HepG2 (cell line): Measurements from ENCODE around the gene PGC. TPM values are rescaled to one million over a fixed set of nuclear protein-coding genes. Genes with fewer than 3 reads are reported as not detected.

Experiments used
- ATAC-seq: fragments of 200-7000 bp; cut with Tn5 transposase; 3 replicates; pipeline ENCODE4 v1.9.1; 2020; ENCODE audit warnings: mild to moderate bottlenecking, moderate library complexity
- BruUV-seq: library from RNA; stranded (reverse); fragments of 400-500 nt; replicated peaks from 2 replicates; lab custom pipeline; 2021; lab: Mats Ljungman, UMichigan
- CTCF ChIA-PET: fragments of 300-600 bp; formaldehyde crosslinking; extraction: SDS; loops from one replicate; lab custom pipeline; 2021; ENCODE audit warnings: low total read pairs, inconsistent platforms, low intra/inter-chr PET ratio; lab: Yijun Ruan, JAX
- POLR2A ChIA-PET: fragments of 350-600 bp; sonication (Branson Sonifier 250); formaldehyde crosslinking; loops from one replicate; lab custom pipeline; 2020; ENCODE audit warnings: antibody characterized with exemption, inconsistent platforms; lab: Yijun Ruan, JAX
- DNase-seq: peaks from one replicate; pipeline ENCODE4 v3.0.0-alpha.2; 2015; ENCODE audit warnings: low spot score
- FAIRE-seq: peaks from 3 replicates; lab custom pipeline; 2011; peaks lifted over from hg19 to GRCh38; lab: Jason Lieb, UNC
- H2AFZ ChIP-seq: one replicate; pipeline ENCODE4 v1.6.1; 2011; ENCODE audit warnings: low read length, inconsistent platforms
- H3K27ac ChIP-seq: fragments of 300-600 bp; 3 replicates; pipeline ENCODE4 v1.8.0; 2011; ENCODE audit warnings: mixed run types, mild to moderate bottlenecking, mixed read lengths, low read length, inconsistent platforms; ENCODE audit not compliant: insufficient read depth; ENCODE audit errors: extremely low read length
- H3K27me3 ChIP-seq, 2 experiments: fragments of 200-600 bp in 1 of 2; 2 replicates in 1 of 2; 3 replicates in 1 of 2; pipeline versions ENCODE4 v1.6.0 to v1.8.0; 2011; ENCODE audit warnings: low read length in 2 of 2, mild to moderate bottlenecking in 2 of 2, moderate library complexity in 2 of 2, inconsistent platforms in 1 of 2; ENCODE audit not compliant: insufficient read depth in 2 of 2, control insufficient read depth in 1 of 2
- H3K36me3 ChIP-seq, 2 experiments: fragments of 200-600 bp in 1 of 2; replicated peaks in 1 of 2; 2 replicates in 1 of 2; 3 replicates in 1 of 2; pipeline versions ENCODE4 v1.5.1 to v1.8.0; 2011; ENCODE audit warnings: low read length in 2 of 2, inconsistent platforms in 1 of 2; ENCODE audit not compliant: insufficient read depth in 2 of 2, control insufficient read depth in 1 of 2
- H3K4me1 ChIP-seq: 2 replicates; pipeline ENCODE4 v1.5.1; 2012; ENCODE audit warnings: low read length, inconsistent platforms; ENCODE audit not compliant: insufficient read depth
- H3K4me2 ChIP-seq: 2 replicates; pipeline ENCODE4 v1.6.0; 2011; ENCODE audit warnings: low read depth, low read length, inconsistent platforms
- H3K4me3 ChIP-seq, 3 experiments: fragments of 200-600 bp in 1 of 3; sonication (generic), shearing (Covaris generic) in 1 of 3; replicated peaks in 1 of 3; 2 replicates each; pipeline ENCODE4 v1.5.1; 2011 to 2016; ENCODE audit warnings: low read length in 3 of 3, inconsistent platforms in 2 of 3, low read depth in 2 of 3, mild to moderate bottlenecking in 2 of 3, control low read depth in 1 of 3, mixed read lengths in 1 of 3; ENCODE audit not compliant: insufficient read depth in 1 of 3
- H3K79me2 ChIP-seq: one replicate; pipeline ENCODE4 v1.6.1; 2011; ENCODE audit warnings: low read length, inconsistent platforms; ENCODE audit not compliant: insufficient read depth
- H3K9ac ChIP-seq: 2 replicates; pipeline ENCODE4 v1.6.0; 2011; ENCODE audit warnings: mild to moderate bottlenecking, low read depth, low read length, inconsistent platforms; ENCODE audit not compliant: insufficient read depth
- H3K9me3 ChIP-seq: 2 replicates; pipeline ENCODE4 v1.5.1; 2012; ENCODE audit warnings: mild to moderate bottlenecking, low read length
- H4K20me1 ChIP-seq: 2 replicates; pipeline ENCODE4 v1.6.0; 2011; ENCODE audit warnings: inconsistent platforms, mild to moderate bottlenecking, low read length, moderate library complexity; ENCODE audit not compliant: insufficient read depth
- BCL3 ChIP-seq: sonication (generic); formaldehyde crosslinking; IDR thresholded peaks from 2 replicates; pipeline ENCODE4 v1.5.1; 2020; ENCODE audit warnings: mild to moderate bottlenecking, missing genetic modification reagents, moderate library complexity
- CBX1 ChIP-seq: IDR thresholded peaks from one replicate; pipeline ENCODE4 v1.6.1; 2016; ENCODE audit warnings: antibody characterized with exemption, low read depth
- FOXO1 ChIP-seq: sonication (generic); formaldehyde crosslinking; IDR thresholded peaks from 2 replicates; pipeline ENCODE4 v1.4.0; 2020; ENCODE audit warnings: missing genetic modification reagents
- GTF2F1 ChIP-seq: fragments of 150-350 bp; IDR thresholded peaks from 2 replicates; pipeline ENCODE4 v1.6.1; 2014; ENCODE audit warnings: low read length
- HMGXB4 ChIP-seq, 2 experiments: sonication (generic) in 1 of 2; formaldehyde crosslinking in 1 of 2; IDR thresholded peaks; 2 replicates each; pipeline versions ENCODE4 v1.4.0 to v1.6.1; 2018 to 2020; ENCODE audit warnings: missing genetic modification reagents in 2 of 2, borderline replicate concordance in 1 of 2, low read depth in 1 of 2, mild to moderate bottlenecking in 1 of 2, missing biosample characterization in 1 of 2
- HOXA3 ChIP-seq: sonication (generic); formaldehyde crosslinking; IDR thresholded peaks from 2 replicates; pipeline ENCODE4 v1.5.0; 2020; ENCODE audit warnings: missing genetic modification reagents
- MAFG ChIP-seq: sonication (generic); formaldehyde crosslinking; IDR thresholded peaks from 2 replicates; pipeline ENCODE4 v1.5.1; 2020; ENCODE audit warnings: mild to moderate bottlenecking, missing genetic modification reagents
- MAX ChIP-seq: IDR thresholded peaks from 2 replicates; pipeline ENCODE4 v1.6.1; 2012; ENCODE audit warnings: inconsistent platforms
- MIXL1 ChIP-seq: IDR thresholded peaks from 2 replicates; pipeline ENCODE4 v1.6.1; 2016
- MLLT10 ChIP-seq: sonication (generic); formaldehyde crosslinking; IDR thresholded peaks from 2 replicates; pipeline ENCODE4 v1.4.0; 2020; ENCODE audit warnings: missing genetic modification reagents
- NFRKB ChIP-seq: fragments of 450-650 bp; IDR thresholded peaks from 2 replicates; pipeline ENCODE4 v1.6.1; 2017
- NKX3-1 ChIP-seq: sonication (generic); formaldehyde crosslinking; IDR thresholded peaks from 2 replicates; pipeline ENCODE4 v1.5.0; 2020; ENCODE audit warnings: missing genetic modification reagents
- RARG ChIP-seq: sonication (generic); formaldehyde crosslinking; IDR thresholded peaks from 2 replicates; pipeline ENCODE4 v1.4.0; 2020; ENCODE audit warnings: low read depth, mild to moderate bottlenecking, missing genetic modification reagents
- RBFOX2 ChIP-seq: fragments of 200-400 bp; formaldehyde crosslinking; IDR thresholded peaks from 2 replicates; pipeline ENCODE4 v1.6.1; 2017; ENCODE audit warnings: low read depth, mild to moderate bottlenecking, low read length
- RXRB ChIP-seq: IDR thresholded peaks from 2 replicates; pipeline ENCODE4 v1.6.1; 2016; ENCODE audit warnings: borderline replicate concordance, missing genetic modification reagents, missing compliant biosample characterization
- SMAD9 ChIP-seq: sonication (generic); formaldehyde crosslinking; IDR thresholded peaks from 2 replicates; pipeline ENCODE4 v1.5.1; 2020; ENCODE audit warnings: mild to moderate bottlenecking, missing genetic modification reagents
- SPEN ChIP-seq: sonication (generic); formaldehyde crosslinking; IDR thresholded peaks from 2 replicates; pipeline ENCODE4 v1.5.1; 2020; ENCODE audit warnings: low read depth, mild to moderate bottlenecking, missing genetic modification reagents
- ZBTB7B ChIP-seq: sonication (generic); formaldehyde crosslinking; IDR thresholded peaks from 2 replicates; pipeline ENCODE4 v1.4.0; 2020; ENCODE audit warnings: missing genetic modification reagents
- ZNF225 ChIP-seq: sonication (generic); formaldehyde crosslinking; IDR thresholded peaks from 2 replicates; pipeline ENCODE4 v1.4.0; 2020; ENCODE audit warnings: mild to moderate bottlenecking, missing genetic modification reagents
- ZNF7 ChIP-seq: IDR thresholded peaks from 2 replicates; pipeline ENCODE4 v1.6.1; 2016; ENCODE audit warnings: missing biosample characterization, missing genetic modification reagents
- ZNF777 ChIP-seq: sonication (generic); formaldehyde crosslinking; IDR thresholded peaks from 2 replicates; pipeline ENCODE4 v1.4.0; 2020; ENCODE audit warnings: missing genetic modification reagents
- ZNF780A ChIP-seq: sonication (generic); formaldehyde crosslinking; IDR thresholded peaks from 2 replicates; pipeline ENCODE4 v1.8.0; 2022; ENCODE audit warnings: mild to moderate bottlenecking, missing genetic modification reagents, moderate library complexity
- ZNF839 ChIP-seq: sonication (generic); formaldehyde crosslinking; IDR thresholded peaks from 2 replicates; pipeline ENCODE4 v1.4.0; 2020; ENCODE audit warnings: missing genetic modification reagents, mild to moderate bottlenecking, borderline replicate concordance
- WGBS: methylation state at CpG from one replicate; pipeline ENCODE4 v1.1.6; 2017; ENCODE audit warnings: low lambda C conversion rate; 5-methylcytosine and 5-hydroxymethylcytosine counted together
- in situ Hi-C: cut with HindIII; loops from 2 replicates; pipeline ENCODE4 v1.10.0; 2017; ENCODE audit warnings: low pct_unique_long_range_greater_than_20kb; ENCODE audit not compliant: extremely low pct_ligation_motif_present
- intact Hi-C: fragments of 100-400 bp; cut with micrococcal nuclease; formaldehyde crosslinking; loops from one replicate; pipeline ENCODE4 v1.10.0; 2022; ENCODE audit not compliant: unreplicated experiment
- polyA plus RNA-seq, 8 experiments: library from polyadenylated mRNA; depleted of rRNA in 3 of 8; stranded (reverse) in 7 of 8; unstranded in 1 of 8; fragments of >200 nt; fragmentation: Illumina TruSeq in 4 of 8; extraction: Trizol in 4 of 8; gene quantifications; 2 replicates each; pipeline versions ENCODE4 v1.2.1 to v1.2.3, GENCODE V29; 2011 to 2016; ENCODE audit warnings: low read depth in 4 of 8, missing spikeins in 1 of 8, mixed read lengths in 1 of 8; ENCODE audit not compliant: insufficient read depth in 1 of 8
- total RNA-seq, 5 experiments: library from RNA; depleted of rRNA; stranded (reverse); fragments of >200 nt; fragmentation: Illumina TruSeq; extraction: Trizol; gene quantifications; 2 replicates each; pipeline ENCODE4 v1.2.3, GENCODE V29; 2016; ENCODE audit warnings: low read depth in 1 of 5

The PGC gene
- total and polyA plus RNA-seq, 2 of the 13 experiments (the other 11 are each of a cell fraction or from before 2014, with no cell fraction given), result 426 to 502 TPM

GRCh38 chr6:41787219-41787917, 40.2 kb upstream of the PGC start, which contains the start of gene TOMM6:
Gene TOMM6 (plus strand): TSS chr6:41787694. CDS start chr6:41787698, 4 bp downstream.
- in situ Hi-C loops, result loop anchor here (5.0 to 25.0 kb wide), 3 partner anchors 135 to 425 kb away; partner anchors contain the start of genes BYSL, MED20 and MRPS10
- CTCF ChIA-PET, result interaction anchor here (1.0 to 3.1 kb wide), 5 partner anchors 52 to 420 kb away, joined by 5 to 29 read pairs (median 17); partner anchors contain the start of genes BYSL, MED20 and TFEB
- peak; percentile 89 for ATAC-seq
- Histone ChIP-seq H3K4me1 (peaks cover 27% of the 10 kb centered on the region), H3K36me3 (peaks cover 10 to 32% of the 10 kb centered on the region in 2 experiments), H3K9ac (peak within 1 kb of the TSS; percentile 99), H2AFZ (peak within 1 kb of the TSS; percentile 33), H3K79me2 (peaks cover 20% of the 10 kb centered on the region), H3K9me3 (no peaks in the 10 kb centered on the region), H3K4me2 (peak within 1 kb of the TSS; percentile 97), H3K4me3 (peak within 1 kb of the TSS; percentile 65 to 99 (median 99)), H4K20me1 (no peaks in the 10 kb centered on the region), H3K27me3 (no peaks in the 10 kb centered on the region; a peak in 2 of 5 replicates), H3K27ac (peak within 1 kb of the TSS; percentile 94)
- WGBS, result 1% methylated on average over 49 of the region's 55 CpGs
- no TSS peak for BruUV-seq
- DNase-seq, result peak; percentile 92
- intact Hi-C loops, result loop anchor here (1.0 to 5.0 kb wide), 4 partner anchors 133 to 420 kb away; partner anchors contain the start of genes BYSL and MED20
- POLR2A ChIA-PET, result interaction anchor here (0.7 to 3.5 kb wide), 21 partner anchors 8 to 1092 kb away, joined by 3 to 60 read pairs (median 5); partner anchors contain the start of genes BYSL, FRS3, MED20 and PGC
- FAIRE-seq, result peak; percentile 92
- TF ChIP-seq GTF2F1 (no peak; the same call in 1 of the 2 replicates), ZNF839 (CRISPR knock-in tag) (no peak), MLLT10 (CRISPR knock-in tag) (no peak), HOXA3 (CRISPR knock-in tag) (peak; percentile 99), NFRKB (peak; percentile 75), ZNF7 (CRISPR knock-in tag) (peak; percentile 5; the same call in 1 of the 2 replicates), SMAD9 (CRISPR knock-in tag) (no peak), RARG (CRISPR knock-in tag) (no peak), ZNF225 (peak; percentile 86; the same call in 1 of the 2 replicates), ZNF777 (CRISPR knock-in tag) (no peak), MIXL1 (peak; percentile 79), HMGXB4 (CRISPR knock-in tag; IDR thresholded peaks at IDR 0.05; ENCODE audit: borderline replicate concordance in 1 of 2, low read depth in 1 of 2) (peak; percentile 99 to 100), NKX3-1 (CRISPR knock-in tag) (peak; percentile 53; the same call in 1 of the 2 replicates), CBX1 (peak; percentile 94), RBFOX2 (peak; percentile 94), ZNF780A (CRISPR knock-in tag) (no peak), BCL3 (no peak; the same call in 1 of the 2 replicates), SPEN (peak; percentile 98), RXRB (CRISPR knock-in tag) (peak; percentile 79; the same call in 1 of the 2 replicates), MAFG (CRISPR knock-in tag) (no peak), ZBTB7B (CRISPR knock-in tag) (peak; percentile 79; the same call in 1 of the 2 replicates), FOXO1 (CRISPR knock-in tag) (peak; percentile 77), MAX (peak; percentile 90)
